HepG2 (cell line): ENCODE results near the gene LCN2. TPM values are rescaled to one million over a fixed set of nuclear protein-coding genes. Genes with fewer than 3 reads are reported as not detected.

Experiments used
- EP300 ChIP-seq, 3 experiments: sonication (generic) in 1 of 3; formaldehyde crosslinking in 1 of 3; IDR thresholded peaks; 2 replicates each; pipeline versions ENCODE4 v1.5.1 to v1.6.1; 2011 to 2020; ENCODE audit warnings: low read depth in 2 of 3, low read length in 2 of 3, borderline replicate concordance in 1 of 3, improper control_type of control experiment in 1 of 3, mild to moderate bottlenecking in 1 of 3, missing genetic modification reagents in 1 of 3, moderate library complexity in 1 of 3
- ETV6 ChIP-seq: sonication (generic); formaldehyde crosslinking; conservative IDR thresholded peaks from 2 replicates; pipeline ENCODE4 v1.4.0; 2020; ENCODE audit warnings: missing genetic modification reagents
- HMGXB4 ChIP-seq, 2 experiments: sonication (generic) in 1 of 2; formaldehyde crosslinking in 1 of 2; IDR thresholded peaks; 2 replicates each; pipeline versions ENCODE4 v1.4.0 to v1.6.1; 2018 to 2020; ENCODE audit warnings: missing genetic modification reagents in 2 of 2, borderline replicate concordance in 1 of 2, low read depth in 1 of 2, mild to moderate bottlenecking in 1 of 2, missing biosample characterization in 1 of 2
- HOXA7 ChIP-seq: sonication (generic); formaldehyde crosslinking; IDR thresholded peaks from 2 replicates; pipeline ENCODE4 v1.8.1; 2022; ENCODE audit warnings: mild to moderate bottlenecking, missing genetic modification reagents, moderate library complexity
- KAT8 ChIP-seq: IDR thresholded peaks from 2 replicates; pipeline ENCODE4 v1.6.1; 2016; ENCODE audit warnings: missing genetic modification reagents, missing compliant biosample characterization
- LRRFIP1 ChIP-seq: sonication (generic); formaldehyde crosslinking; conservative IDR thresholded peaks from 2 replicates; pipeline ENCODE4 v1.4.0; 2020; ENCODE audit warnings: missing genetic modification reagents
- MEIS2 ChIP-seq: sonication (generic); formaldehyde crosslinking; IDR thresholded peaks from 2 replicates; pipeline ENCODE4 v1.9.0; 2021; ENCODE audit warnings: mild to moderate bottlenecking, missing genetic modification reagents
- MLX ChIP-seq: IDR thresholded peaks from 2 replicates; pipeline ENCODE4 v1.6.1; 2016
- NR1H2 ChIP-seq: sonication (generic); formaldehyde crosslinking; IDR thresholded peaks from 2 replicates; pipeline ENCODE4 v1.8.1; 2022; ENCODE audit warnings: low read depth, missing genetic modification reagents, borderline replicate concordance
- PRDM10 ChIP-seq: sonication (generic); formaldehyde crosslinking; IDR thresholded peaks from 2 replicates; pipeline ENCODE4 v1.4.0; 2020; ENCODE audit warnings: low read depth, missing genetic modification reagents
- TEAD2 ChIP-seq: sonication (generic); formaldehyde crosslinking; IDR thresholded peaks from 2 replicates; pipeline ENCODE4 v1.9.0; 2021; ENCODE audit warnings: missing genetic modification reagents
- ZNF362 ChIP-seq: sonication (generic); formaldehyde crosslinking; IDR thresholded peaks from 2 replicates; pipeline ENCODE4 v1.4.0; 2020; ENCODE audit warnings: missing genetic modification reagents, mild to moderate bottlenecking, borderline replicate concordance
- ZNF431 ChIP-seq: sonication (generic); formaldehyde crosslinking; IDR thresholded peaks from 2 replicates; pipeline ENCODE4 v1.9.0; 2022; ENCODE audit warnings: missing genetic modification reagents, low read depth, mild to moderate bottlenecking, borderline replicate concordance
- ZNF556 ChIP-seq: sonication (generic); formaldehyde crosslinking; IDR thresholded peaks from 2 replicates; pipeline ENCODE4 v1.4.0; 2020; ENCODE audit warnings: mild to moderate bottlenecking, missing genetic modification reagents, borderline replicate concordance
- ZNF557 ChIP-seq: sonication (generic); formaldehyde crosslinking; IDR thresholded peaks from 2 replicates; pipeline ENCODE4 v1.4.0; 2020; ENCODE audit warnings: missing genetic modification reagents
- ZNF605 ChIP-seq: sonication (generic); formaldehyde crosslinking; IDR thresholded peaks from 2 replicates; pipeline ENCODE4 v1.8.0; 2022; ENCODE audit warnings: mild to moderate bottlenecking, missing genetic modification reagents
- ZNF672 ChIP-seq: sonication (generic); formaldehyde crosslinking; IDR thresholded peaks from 2 replicates; pipeline ENCODE4 v1.8.1; 2022; ENCODE audit warnings: missing genetic modification reagents
- polyA plus RNA-seq, 8 experiments: library from polyadenylated mRNA; depleted of rRNA in 3 of 8; stranded (reverse) in 7 of 8; unstranded in 1 of 8; fragments of >200 nt; fragmentation: Illumina TruSeq in 4 of 8; extraction: Trizol in 4 of 8; gene quantifications; 2 replicates each; pipeline versions ENCODE4 v1.2.1 to v1.2.3, GENCODE V29; 2011 to 2016; ENCODE audit warnings: low read depth in 4 of 8, missing spikeins in 1 of 8, mixed read lengths in 1 of 8; ENCODE audit not compliant: insufficient read depth in 1 of 8
- total RNA-seq, 5 experiments: library from RNA; depleted of rRNA; stranded (reverse); fragments of >200 nt; fragmentation: Illumina TruSeq; extraction: Trizol; gene quantifications; 2 replicates each; pipeline ENCODE4 v1.2.3, GENCODE V29; 2016; ENCODE audit warnings: low read depth in 1 of 5

Gene LCN2
- total and polyA plus RNA-seq, 2 of the 13 experiments (the other 11 are each of a cell fraction or from before 2014, with no cell fraction given): 0.38 to 1.4 TPM

GRCh38 chr9:128127990-128128835, 21.0 kb upstream of the LCN2 start (continued):
- TF ChIP-seq MLX (CRISPR knock-in tag): peak; percentile 25; the same call in 1 of the 2 replicates
- TF ChIP-seq ZNF362: no peak
- TF ChIP-seq MEIS2 (CRISPR knock-in tag): peak; percentile 38; the same call in 1 of the 2 replicates
- no peak for TF ChIP-seq TEAD2 (CRISPR knock-in tag)
- no peak for TF ChIP-seq HOXA7 (CRISPR knock-in tag)
- no peak; the same call in 1 of the 2 replicates for TF ChIP-seq ZNF556 (CRISPR knock-in tag)
- TF ChIP-seq ETV6 (CRISPR knock-in tag): no peak
- no peak for TF ChIP-seq ZNF431 (CRISPR knock-in tag)
- TF ChIP-seq ZNF557 (CRISPR knock-in tag): 0 out of 2 replicates have a peak, but pooled peaks have one; percentile 20
- TF ChIP-seq PRDM10 (CRISPR knock-in tag): peak; percentile 41; the same call in 1 of the 2 replicates
- no peak for TF ChIP-seq LRRFIP1
- TF ChIP-seq ZNF605 (CRISPR knock-in tag): no peak; the same call in 1 of the 2 replicates
- peak; percentile 37 to 78; a peak in 2 of 4 replicates for TF ChIP-seq HMGXB4 (CRISPR knock-in tag; IDR thresholded peaks at IDR 0.05; ENCODE audit: borderline replicate concordance in 1 of 2, low read depth in 1 of 2)
- no peak for TF ChIP-seq EP300 (IDR thresholded peaks at IDR 0.05; ENCODE audit: low read depth in 2 of 2, low read length in 2 of 2)
- TF ChIP-seq EP300 (CRISPR knock-in tag; IDR thresholded peaks at IDR 0.05; ENCODE audit: borderline replicate concordance): no peak
- TF ChIP-seq NR1H2 (CRISPR knock-in tag): no peak
- peak; percentile 67 for TF ChIP-seq KAT8 (CRISPR knock-in tag)
- TF ChIP-seq ZNF672 (CRISPR knock-in tag): no peak
